ENCODE measurements around the gene FAM83C.
A peak's percentile ranks its signal among the peaks of the same experiment; 100 is the strongest.
"Not testable (repeated sequence)": the region's sequence is repeated elsewhere in the genome, so short reads cannot be mapped to it uniquely, and the experiment has no call there.

FAM83C gene

DNA sequence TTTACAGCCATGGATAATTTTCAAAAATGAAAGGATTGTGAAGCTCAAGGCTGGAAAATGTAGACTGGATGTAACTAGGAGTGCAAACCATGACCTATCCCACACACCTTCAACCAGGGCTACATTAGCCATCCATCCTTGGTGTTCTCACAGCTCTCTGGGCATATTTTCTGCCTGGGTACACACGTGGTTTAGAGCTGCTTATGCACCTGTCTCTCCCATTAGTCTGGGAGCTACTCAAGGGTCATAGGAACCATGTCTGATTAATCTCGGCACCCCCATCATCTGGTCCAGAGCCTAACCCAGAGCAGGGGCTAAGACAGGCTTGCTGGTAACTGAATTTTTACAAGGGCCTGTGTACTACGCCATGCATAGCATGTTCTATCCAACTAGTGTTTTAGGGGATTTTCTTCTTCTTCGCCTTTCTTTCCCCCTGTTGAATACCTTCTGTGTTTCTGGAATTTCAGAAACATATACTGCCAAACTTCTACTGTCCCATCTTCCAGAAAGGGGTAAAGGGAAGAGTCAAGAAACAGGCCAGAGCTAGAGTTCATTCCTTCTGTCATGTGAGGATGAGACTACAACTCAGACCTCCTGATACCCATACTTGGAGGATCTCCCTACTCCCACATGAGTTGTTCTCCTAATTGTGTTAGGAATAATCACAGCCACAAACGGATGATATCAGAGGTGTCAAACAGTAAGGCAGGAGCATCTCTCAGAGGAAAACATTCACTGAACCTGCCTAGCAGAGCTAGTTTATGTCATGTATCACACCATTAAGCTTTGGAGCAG is 25.4 kb upstream of the FAM83C start:
- no peak for DNase-seq

DNA sequence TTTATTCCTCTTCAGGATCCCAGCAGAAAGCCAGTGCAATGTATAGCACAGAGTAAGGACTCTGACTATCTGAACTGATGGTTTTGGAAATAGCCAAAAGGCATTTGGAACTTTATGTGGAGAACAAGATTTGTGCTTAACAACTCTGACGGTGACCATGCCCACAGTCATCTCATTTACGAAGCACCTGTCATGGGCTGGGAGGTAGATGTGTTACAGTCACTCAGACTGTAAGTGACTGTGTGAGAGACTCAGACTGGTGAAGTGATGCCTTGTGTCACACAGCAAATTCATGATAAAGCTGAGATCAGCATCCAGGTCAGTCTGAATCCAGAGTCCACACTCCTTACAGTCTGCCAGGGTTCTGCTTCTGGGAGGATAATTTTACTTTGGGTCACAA is 23.9 kb upstream of the FAM83C start:
- no peak for DNase-seq

DNA sequence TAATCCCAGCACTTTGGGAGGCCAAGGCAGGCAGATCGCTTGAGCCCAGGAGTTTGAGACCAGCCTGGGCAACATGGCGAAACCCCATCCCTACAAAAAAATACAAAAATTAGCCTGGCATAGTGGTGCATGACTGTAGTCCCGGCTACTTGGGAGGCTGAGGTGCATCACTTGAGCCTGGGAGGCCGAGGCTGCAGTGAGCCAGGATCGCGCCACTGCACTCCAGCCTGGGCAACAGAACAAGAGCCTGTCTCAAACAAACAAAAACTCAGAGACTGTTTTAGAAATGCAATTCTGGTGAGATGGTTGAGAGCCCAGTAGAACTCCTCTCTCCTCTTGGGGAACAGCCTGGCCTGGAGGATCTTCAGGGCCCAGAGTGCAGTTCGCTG is 23.4 kb upstream of the FAM83C start:
- DNase-seq, result not testable (repeated sequence)

DNA sequence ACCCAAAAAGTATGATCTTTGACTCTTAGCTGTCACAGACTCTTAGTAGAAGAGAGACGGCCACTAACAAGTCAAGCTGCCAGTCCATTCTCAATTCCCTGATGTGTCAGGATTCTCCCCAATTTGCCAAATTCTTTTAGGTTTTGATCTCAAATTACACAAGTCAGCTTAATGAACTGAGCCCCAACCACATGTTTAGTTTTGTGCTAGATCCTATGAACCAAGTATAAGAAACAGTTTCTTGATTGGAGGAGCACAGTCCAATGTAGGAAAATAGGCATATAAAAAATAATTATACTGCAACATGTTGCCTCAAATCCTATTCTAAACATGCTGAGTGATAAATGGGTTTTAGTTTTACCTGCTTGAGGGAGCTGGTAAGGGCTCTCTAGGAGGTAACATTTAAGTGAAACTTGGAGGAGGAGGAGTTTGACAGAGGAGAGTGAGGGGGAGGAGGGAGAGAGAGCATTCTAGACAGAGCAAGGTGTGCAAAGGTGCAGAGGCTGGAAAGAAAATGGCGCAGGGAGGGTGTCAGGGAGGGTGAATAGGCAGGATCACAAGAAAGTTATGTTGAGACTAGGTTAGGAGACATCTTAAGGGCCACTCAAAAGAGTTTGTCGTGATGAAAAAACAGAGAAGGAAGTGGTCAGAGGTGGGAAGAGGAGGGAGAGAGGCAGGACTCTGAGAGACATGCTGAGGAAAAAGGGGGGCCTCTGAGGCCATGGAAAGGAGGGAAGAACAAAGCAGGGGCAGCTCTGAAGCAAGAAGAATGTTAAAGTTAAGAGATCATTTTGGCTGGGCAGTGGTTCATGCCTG is 22.8 kb upstream of the FAM83C start:
- DNase-seq, result no peak

DNA sequence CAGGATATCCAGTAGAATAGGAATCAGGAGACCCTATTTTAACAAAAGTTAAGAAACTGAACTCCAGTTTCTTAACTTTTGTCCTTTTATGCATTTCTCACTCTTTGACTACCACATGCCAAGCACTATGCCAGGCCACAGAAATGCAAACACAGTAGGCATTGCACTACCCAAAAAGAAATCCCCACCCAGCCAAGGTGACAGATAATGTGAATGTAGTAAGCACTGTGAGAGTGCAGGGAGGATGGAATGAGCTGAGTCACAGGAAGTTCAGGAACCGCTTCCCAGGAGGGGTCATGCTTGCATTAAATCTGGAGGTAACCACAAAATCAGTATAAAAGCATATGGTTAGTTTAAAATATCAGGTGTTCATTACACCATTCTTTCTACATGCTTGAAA is 20.1 kb upstream of the FAM83C start:
- no peak for DNase-seq

DNA sequence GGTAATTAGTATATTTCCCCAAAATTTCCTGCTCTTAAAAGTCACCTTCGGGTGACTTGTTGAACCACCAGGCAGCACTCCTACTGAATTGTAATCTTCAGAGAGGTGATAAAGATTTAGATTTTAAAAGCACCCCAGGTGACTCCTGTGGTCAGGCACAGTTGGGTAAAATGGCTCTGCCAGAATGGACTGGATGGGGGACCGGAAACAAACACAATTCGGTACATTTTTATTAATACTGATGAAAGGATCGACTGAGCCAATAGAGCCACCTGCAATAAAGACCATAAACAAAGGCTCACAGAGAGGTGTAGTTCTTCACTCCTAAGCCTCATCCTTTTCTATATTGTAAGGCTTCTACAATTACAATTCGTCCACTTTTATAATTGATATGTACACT is 19.6 kb upstream of the FAM83C start:
- no peak for DNase-seq

DNA sequence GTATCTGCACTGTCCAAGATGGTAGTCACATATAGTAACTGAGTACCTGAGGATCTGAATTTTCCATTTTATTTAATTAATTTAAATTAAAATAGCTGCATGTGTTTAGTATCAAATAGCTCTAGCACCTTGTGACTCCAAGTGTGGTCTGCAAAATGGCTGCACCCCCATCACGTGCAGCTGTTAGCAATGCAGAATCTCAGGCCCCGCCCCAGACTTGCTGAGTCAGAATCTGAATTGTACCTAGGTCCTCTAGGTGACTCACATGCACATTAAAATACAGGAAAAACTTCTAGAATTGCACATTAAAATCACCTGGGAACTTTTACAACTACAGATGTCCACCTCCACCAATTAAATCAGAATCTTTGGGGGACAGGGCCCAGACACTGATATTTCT is 19.2 kb upstream of the FAM83C start:
- DNase-seq, result no peak

DNA sequence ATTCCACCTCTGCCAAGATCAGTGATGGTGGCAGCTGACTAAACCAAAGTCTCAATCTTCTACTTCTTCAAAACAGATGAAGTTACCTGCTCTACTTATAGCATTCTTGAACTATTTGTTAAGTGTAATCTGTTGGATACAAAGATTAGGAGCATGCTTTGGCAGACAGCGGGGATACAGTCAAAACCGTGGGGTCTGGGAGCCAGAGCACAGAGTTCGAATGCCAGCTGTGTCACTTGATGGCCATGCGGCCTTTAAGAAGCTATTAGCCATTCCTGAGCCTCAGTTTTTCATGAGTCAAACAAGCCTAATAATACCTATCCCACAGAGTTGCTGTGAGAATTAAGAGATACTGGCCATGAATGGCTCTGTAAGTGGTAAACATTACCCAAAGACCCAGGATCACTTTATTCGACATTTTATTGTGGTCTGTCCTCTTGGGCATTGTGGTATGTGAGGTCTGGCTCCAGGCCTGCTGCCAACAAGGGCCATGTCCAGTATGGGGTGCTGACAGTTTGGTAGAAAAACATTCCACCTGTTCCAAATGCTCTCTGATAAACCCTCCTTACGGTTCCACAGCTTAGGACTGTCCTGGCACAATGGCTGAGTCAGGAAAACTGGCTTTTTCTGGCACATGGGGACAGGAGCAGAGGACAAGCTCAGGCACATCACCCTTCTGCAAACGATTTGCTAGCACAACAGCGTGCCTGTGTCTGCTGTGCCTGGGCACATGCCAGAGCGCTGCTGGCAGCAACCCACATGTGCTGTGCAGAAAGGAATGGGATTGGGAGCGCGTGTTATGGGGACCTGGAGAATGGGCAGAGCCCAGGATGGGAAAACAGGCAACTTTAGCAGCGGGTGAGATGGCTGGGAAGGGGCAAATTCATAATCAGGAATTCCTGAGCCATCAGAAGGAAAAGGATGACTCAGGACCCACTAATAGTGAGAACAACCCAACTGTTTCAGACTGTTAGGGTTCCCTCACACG is 15.7 kb upstream of the FAM83C start:
- no peak for DNase-seq

DNA sequence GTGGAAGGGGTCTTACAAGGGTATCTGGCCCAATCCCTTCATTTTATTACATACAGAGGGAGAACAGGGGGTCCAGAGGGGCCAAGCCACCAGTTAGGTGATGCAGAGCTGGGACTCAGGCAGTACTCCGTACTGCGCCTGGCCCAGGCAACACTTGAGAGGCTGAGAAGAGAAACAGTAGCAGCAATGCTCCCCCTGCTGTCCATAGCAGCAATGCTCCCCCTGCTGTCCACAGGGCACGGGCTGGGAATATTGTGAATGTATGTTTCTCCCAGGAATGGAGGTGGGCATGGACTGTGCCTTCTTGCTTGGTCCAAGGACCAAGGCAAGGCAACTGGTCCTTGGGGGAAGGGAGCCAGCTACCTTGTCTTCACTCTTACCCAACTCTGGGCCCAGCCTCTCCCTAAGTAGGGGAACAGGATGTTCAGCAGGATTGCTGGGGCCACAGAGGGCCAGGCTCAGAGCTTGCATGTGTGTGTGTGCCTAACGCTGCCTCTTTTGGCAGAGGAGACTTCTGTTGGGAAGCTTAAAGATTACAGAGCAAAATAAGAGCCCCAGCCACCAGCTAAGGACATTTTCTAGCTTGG is 14.8 kb upstream of the FAM83C start:
- no peak for DNase-seq

DNA sequence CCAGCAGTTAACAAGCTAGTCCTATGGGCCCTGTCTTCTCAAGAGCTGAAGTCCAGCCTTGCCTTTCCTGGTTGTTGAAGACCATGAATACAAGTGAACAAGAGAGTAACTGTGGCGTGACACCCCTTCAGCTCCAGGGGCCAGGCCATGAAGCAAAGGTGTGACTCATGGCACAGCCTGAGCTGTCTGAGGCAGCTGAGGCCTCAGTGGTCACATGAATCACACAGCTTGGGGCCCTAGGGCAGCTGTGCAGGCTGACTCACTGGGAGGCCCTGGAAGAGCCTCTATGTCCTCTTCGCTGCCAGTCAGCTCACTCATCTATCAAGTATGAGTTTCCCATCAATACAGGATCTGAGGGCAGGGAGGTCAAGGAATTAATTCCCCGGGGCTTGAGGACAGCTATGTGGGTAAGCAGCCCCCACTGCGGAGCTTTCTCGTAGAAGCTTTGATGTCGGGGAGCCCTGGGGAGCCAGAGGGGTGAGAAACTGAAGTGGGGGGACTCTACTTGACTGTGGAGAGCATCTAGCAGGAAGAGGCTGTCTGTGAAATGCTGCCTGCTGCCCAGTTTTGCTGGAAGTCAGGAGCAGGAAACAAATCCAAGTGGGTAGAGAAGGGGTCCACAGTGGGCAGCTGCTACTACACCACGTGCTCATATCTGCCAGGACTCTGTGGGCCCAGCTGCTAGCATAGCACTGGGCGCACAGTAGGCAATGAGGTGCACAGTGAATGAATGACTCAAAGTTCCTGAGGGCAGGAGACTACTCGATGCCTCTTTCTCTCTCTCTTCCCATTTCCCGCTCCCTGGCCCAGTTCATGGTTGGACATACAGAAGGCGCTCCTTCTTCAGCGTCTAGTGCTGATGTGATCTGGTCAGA is 13.7 kb upstream of the FAM83C start:
- peak; percentile 20 for DNase-seq

DNA sequence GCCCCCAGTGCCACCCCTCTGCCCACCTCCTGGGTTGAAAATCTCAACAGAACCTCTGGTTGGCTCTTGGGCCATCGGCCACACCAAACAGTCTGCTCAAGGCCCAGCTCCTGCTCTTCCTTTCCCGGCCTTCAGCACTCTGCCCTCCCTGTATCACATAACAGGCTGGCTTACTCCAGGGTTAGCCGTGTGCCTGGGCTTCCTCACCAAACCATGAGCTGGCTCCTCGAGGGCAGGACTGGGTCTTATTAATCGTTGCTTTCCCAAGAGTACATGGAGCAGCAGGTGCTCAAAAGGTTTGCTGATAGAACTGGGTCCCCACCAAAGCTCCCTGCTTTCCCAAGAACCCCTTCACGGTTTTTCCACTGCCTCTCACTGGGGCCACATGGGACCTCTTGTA is 12.7 kb upstream of the FAM83C start:
- no peak for DNase-seq

DNA sequence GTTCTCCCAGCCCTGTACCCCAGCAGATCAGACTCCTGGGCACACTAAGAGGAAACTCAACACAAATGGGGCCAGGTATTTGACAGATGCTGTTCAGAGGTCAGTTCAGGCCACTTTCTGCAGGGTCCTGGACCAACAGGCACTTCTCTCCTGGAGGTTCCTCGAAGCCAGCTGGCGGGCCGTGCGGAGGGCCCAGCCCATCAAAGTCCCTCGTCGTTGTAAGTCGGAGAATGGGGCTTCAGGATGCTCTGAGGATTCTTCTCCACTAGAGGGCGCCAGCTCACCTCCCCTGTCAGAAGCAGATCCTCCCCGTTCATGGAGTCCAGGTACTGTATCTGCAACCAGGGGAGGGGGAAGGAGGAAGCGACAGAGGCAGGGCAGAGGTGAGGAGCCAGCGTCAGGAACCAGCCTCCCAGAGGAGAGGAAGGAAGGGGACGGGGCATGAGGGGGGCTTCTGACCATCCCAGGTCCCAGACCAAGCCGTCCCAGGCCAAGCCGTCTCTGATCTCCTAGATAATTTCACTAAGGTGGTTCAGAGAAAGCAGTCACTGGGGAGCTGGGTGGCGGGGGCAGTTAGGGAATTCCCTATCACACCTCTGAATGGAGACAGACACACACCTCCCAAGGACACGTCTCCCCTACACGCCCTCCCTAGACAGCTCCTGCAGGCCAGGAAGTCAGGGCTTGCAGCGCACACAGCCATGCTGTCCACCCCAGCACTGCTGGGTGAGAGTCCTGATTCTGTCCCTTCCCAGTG is 11.7 kb upstream of the FAM83C start:
- DNase-seq, result peak; percentile 83

DNA sequence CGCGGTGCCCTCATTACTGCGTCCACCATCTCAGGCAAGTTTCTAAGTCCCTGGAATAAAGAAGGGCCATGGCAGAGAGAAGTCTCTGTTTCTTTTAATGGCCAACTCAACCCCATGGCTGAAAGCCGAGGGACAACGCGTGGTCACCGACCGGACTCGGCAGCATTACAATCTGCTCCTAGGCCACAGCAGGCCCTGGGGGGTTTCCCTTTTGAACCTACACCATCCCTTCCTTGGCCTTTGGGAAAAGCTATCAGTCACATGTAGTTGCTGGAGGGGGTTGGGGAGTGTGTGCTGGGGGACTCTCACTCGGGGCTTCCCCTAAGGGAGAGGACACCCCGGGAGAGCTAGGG is 11.1 kb upstream of the FAM83C start:
- DNase-seq, result no peak

DNA sequence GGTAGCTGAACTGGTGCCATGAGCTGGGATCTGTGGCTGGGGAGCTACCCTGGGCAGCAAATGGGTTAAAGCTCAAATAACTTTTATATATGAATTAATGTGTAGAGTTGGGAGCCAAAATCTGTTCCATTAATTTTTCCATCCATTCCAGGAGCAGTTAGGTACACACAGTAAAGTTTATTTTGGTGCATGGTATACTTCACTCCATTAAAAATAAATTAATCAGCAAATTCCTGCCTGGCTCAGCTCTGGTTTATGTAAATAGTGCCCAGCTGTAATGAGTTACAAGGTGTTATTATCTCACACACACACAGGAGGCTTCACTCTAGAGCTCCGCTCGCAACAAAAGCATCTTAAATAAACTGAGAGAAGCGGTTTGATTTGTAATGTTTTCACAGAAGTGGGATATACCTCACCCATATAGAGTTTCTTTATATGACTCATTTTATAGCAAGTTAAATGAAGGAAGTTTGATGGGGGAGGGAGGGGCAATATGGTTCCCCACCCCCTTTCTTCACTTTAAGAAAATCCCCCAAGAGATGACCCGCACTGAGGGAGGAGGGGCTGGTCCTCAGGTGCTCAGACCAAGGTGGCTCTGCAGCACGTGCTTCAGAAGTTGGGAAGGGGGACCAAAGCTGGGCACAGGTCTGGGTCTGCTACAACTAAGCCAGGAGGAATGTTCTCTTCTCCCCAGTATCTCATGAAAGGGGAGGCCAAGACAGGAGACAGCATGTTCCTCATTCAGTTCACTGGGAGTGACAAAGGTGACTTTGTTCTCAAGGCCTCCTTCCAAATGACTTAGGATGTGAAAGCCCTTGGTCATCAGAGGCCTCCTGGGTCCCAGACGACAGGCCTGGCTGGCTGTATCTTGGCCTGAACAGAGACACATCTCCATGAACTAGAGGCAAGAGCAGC is 10.5 kb upstream of the FAM83C start:
- no peak for DNase-seq

DNA sequence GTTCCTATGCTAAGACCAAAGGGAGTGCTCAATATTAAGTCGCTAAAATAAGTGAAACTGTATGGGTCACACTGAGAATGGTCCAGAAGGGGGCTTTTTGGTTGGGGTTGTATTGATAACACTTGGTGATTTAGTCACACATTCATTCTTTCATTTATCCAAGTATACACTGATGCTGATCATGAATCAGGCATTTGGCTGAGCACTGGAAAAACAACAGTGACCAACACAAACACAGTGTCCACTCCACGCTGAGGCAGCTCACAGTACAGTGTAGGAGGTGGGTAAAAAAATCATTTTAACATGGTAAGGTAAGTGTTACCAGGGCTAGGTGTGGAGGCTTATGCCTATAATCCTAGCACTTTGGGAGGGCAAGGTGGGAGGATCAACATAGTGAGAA is 9.2 kb upstream of the FAM83C start:
- no peak for DNase-seq

DNA sequence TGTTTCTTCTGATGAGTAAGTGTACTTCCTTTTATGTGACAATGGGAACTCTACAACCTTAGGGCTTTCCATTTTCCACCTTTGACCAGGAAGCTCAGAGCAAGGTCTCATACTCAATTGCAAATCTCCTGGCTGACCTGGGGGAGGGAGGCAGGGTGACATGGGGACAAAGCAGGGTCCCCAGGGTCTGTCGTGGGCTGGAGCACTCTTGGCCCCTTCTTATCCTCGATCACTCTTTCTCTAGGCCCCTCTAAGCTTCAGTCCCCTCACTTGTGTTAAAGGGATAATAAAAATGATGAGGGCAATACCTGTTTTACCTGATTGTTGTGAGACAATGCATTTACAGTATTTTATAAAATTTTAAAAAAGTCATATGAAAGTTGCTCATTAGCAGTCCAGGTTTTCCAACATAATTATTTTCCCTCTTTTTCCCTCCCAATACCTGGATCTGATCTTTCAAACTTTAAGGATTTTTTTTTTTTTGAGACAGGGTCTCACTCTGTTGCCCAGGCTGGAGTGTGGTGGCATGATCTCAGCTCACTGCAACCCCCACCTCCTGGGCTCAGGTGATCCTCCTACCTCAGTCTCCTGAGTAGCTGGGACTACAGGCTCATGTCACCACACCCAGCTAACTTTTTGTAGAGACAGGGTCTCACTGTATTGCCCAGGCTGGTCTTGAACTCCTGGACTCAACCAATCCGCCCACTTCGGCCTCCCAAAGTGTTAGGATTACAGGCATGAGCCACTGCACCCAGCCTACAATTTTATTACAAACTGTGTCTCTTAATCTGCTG is 8.4 kb upstream of the FAM83C start:
- DNase-seq, result no peak

DNA sequence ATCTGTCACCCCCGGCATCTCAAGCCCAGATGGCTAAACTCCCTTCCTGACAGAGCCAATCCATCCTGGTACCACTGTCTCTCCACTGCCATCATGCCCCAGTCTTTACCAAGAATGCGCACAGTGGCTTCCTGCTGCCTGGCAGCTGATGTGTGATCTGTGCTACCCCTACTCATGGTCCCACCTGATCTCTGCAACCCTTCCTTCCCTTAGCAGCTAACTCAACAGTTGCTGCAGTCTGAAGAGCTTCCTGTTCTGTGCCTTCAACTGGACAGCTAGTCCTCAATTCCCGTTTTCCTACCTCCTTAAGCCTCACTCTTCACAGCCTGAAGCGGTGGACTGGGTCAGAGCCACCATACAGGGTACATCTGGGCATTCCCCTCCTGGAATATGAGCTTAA is 7.6 kb upstream of the FAM83C start:
- no peak for DNase-seq

DNA sequence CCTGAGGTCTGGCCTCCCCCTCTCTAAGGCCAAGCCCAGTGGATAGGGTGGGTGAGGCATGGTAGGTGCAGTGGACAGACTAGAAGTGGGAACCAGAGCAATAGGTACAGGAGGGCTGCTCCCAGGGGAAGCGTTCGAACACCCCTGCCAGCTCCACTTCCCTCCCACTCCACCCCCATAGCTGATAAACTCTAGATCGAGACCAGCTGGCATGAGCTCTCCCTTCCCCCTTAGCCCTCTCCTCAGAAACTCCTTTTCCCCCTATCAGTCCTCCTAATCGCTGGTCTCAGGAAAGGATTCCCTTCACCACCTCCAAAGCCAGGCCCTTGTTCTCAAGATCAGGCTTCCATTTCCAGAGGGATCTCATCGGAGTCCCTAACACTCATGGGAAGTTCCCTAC is 6.0 kb upstream of the FAM83C start:
- no peak for DNase-seq

DNA sequence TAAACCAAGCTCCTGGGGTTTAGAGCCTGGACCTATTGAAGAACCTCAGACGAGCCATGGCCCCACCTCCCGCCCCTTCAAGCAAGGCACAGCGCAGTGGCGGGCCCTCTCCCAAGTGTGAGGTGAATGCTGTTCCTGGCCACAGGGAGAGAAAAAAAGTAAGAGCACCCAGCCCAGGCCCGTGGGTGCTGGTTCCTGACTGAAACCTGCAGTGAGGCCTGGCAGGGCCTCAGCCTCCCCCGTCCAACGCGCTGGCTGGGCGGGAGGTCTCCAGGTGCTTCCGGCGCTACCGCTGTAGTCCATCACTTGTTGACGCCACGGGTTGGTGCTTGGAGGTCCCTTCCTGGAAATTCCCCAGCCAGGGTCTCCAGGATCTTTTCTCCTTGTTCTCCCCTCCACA is 5.5 kb upstream of the FAM83C start:
- DNase-seq, result no peak

Measured in CD4-positive, alpha-beta T cell treated with Interleukin-15 for 1 hour (primary cell).